PC-9 (cell line): ENCODE results near the gene OSMR. TPM values are rescaled to one million over a fixed set of nuclear protein-coding genes. Genes with fewer than 3 reads are reported as not detected.

ENCODE experiments used
- BruUV-seq: library from RNA; stranded (reverse); fragments of 400-500 nt; replicated peaks from 2 replicates; lab custom pipeline; 2021; lab: Mats Ljungman, UMichigan
- CTCF ChIA-PET: fragments of 300-600 bp; sonication (Branson Sonifier 250); formaldehyde crosslinking; loops from one replicate; lab custom pipeline; 2022; ENCODE audit warnings: antibody characterized with exemption; lab: Charles Lee
- POLR2A ChIA-PET: fragments of 300-600 bp; sonication (Branson Sonifier 250); formaldehyde crosslinking; loops from one replicate; lab custom pipeline; 2022; ENCODE audit warnings: antibody characterized with exemption; ENCODE audit not compliant: unreplicated experiment; lab: Charles Lee
- DNase-seq, 2 experiments: peaks; one replicate each; pipeline versions ENCODE4 v3.0.0 to v3.0.0-alpha.2; 2015 to 2022; ENCODE audit warnings: mixed read lengths in 1 of 2
- H2AFZ ChIP-seq: fragments of 200-600 bp; sonication (generic); 2 replicates; pipeline ENCODE4 v1.8.1; 2017; ENCODE audit warnings: antibody characterized with exemption
- H3F3A ChIP-seq: fragments of 200-600 bp; sonication (generic); 2 replicates; pipeline ENCODE4 v1.8.1; 2017; ENCODE audit warnings: antibody characterized with exemption, mild to moderate bottlenecking, low read depth; ENCODE audit not compliant: insufficient read depth
- H3K27ac ChIP-seq: fragments of 200-600 bp; sonication (generic); 2 replicates; pipeline ENCODE4 v1.6.1; 2016; ENCODE audit warnings: mixed run types
- H3K27me3 ChIP-seq: fragments of 200-600 bp; sonication (generic); 2 replicates; pipeline ENCODE4 v1.6.1; 2016; ENCODE audit warnings: low read depth, mixed run types; ENCODE audit not compliant: insufficient read depth
- H3K36me3 ChIP-seq: fragments of 200-600 bp; sonication (generic); 2 replicates; pipeline ENCODE4 v1.6.1; 2016; ENCODE audit warnings: low read depth, mixed run types
- H3K4me1 ChIP-seq: fragments of 200-600 bp; sonication (generic); replicated peaks from 2 replicates; pipeline ENCODE4 v1.6.1; 2016; ENCODE audit warnings: mixed run types; ENCODE audit not compliant: insufficient read depth
- H3K4me2 ChIP-seq: fragments of 200-600 bp; sonication (generic); 2 replicates; pipeline ENCODE4 v1.6.1; 2017; ENCODE audit warnings: mixed run types
- H3K4me3 ChIP-seq: fragments of 200-600 bp; sonication (generic); 2 replicates; pipeline ENCODE4 v1.6.1; 2016; ENCODE audit warnings: mixed run types
- H3K79me2 ChIP-seq: fragments of 200-600 bp; sonication (generic); 2 replicates; pipeline ENCODE4 v1.6.1; 2017; ENCODE audit warnings: low read depth, mixed run types
- H3K9me2 ChIP-seq: fragments of 200-600 bp; sonication (generic); 2 replicates; pipeline ENCODE4 v1.8.1; 2017; ENCODE audit warnings: mild to moderate bottlenecking; ENCODE audit not compliant: insufficient read depth
- H3K9me3 ChIP-seq: fragments of 200-600 bp; sonication (generic); 2 replicates; pipeline ENCODE4 v1.8.1; 2016; ENCODE audit warnings: low read depth; ENCODE audit not compliant: insufficient read depth
- H4K20me1 ChIP-seq: fragments of 200-600 bp; sonication (generic); 2 replicates; pipeline ENCODE4 v1.8.1; 2017; ENCODE audit not compliant: insufficient read depth
- EZH2 ChIP-seq: fragments of 200-600 bp; sonication (generic); IDR thresholded peaks from 2 replicates; pipeline ENCODE4 v1.8.0; 2017; ENCODE audit warnings: antibody characterized with exemption, low read depth
- intact Hi-C: fragments of 100-400 bp; cut with micrococcal nuclease; formaldehyde crosslinking; loops from one replicate; pipeline ENCODE4 v1.10.0; 2022; ENCODE audit not compliant: unreplicated experiment
- total RNA-seq: library from RNA; stranded (reverse); gene quantifications from 2 replicates; pipeline ENCODE4 v1.2.3, GENCODE V29; 2021
- TF ChIP-seq, protein P1 (sequence below): fragments of 200-600 bp; sonication (generic); conservative IDR thresholded peaks from 2 replicates; pipeline ENCODE4 v1.6.1; 2017; ENCODE audit warnings: mixed run types, antibody characterized with exemption, mild to moderate bottlenecking, moderate library complexity

The OSMR gene
- total RNA-seq, 1 experiment from 2014 or later = 65.4 TPM

DNA sequence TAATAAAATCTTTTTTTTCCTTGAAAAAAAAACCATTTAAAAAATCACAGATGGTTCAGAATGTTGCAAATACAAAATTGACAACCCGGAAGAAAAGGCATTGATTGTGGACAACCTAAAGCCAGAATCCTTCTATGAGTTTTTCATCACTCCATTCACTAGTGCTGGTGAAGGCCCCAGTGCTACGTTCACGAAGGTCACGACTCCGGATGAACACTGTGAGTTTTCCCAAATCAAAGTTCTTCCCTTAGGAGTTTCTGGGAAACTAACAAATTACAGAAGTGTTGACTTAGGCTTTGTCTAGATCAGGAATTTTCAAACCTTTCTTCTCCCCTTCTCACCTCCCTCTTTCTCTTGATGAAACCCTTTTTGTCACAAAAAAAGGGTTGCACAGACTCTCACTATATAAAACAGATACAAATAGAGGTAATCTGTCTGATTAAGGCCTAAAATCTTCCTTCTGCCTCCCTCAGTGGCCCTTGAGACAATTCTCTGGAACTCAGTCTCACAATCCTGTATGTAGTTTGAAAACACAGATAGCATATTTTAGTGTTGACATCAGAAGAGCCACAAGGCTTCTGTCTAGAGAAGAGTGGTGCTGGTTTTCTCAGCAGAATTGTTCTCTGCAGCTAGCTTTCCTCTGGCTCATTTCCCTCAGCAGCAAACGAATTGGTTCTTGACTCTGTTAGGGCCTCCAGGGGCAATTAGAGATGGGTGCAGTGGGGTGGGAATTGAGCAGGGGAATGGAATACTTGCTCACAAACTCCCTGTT is 79.5 kb downstream of the OSMR start:
- no peaks in the 10 kb centered on the region for H3K9me3 ChIP-seq
- no peak overlapping the region for H3K4me2 ChIP-seq
- no TSS peak for BruUV-seq

GRCh38 chr5:38926121-38926520 is 80.3 kb downstream of the OSMR start:
- BruUV-seq = no TSS peak
- H4K20me1 ChIP-seq = no peaks in the 10 kb centered on the region
- 0 out of 2 replicates have a peak, but pooled peaks cover under 1% of the 10 kb centered on the region for H3F3A ChIP-seq
- no peak overlapping the region for H3K27ac ChIP-seq
- no peaks in the 10 kb centered on the region for H3K27me3 ChIP-seq
- no peaks in the 10 kb centered on the region for H3K9me3 ChIP-seq
- ChIA-PET POLR2A (no interaction called here), CTCF (no interaction called here)
- H3K9me2 ChIP-seq = no peaks in the 10 kb centered on the region
- peaks cover 40% of the 10 kb centered on the region for H3K36me3 ChIP-seq
- no peak for DNase-seq
- no peaks in the 10 kb centered on the region for H3K79me2 ChIP-seq
- no peak for TF ChIP-seq EZH2
- TF ChIP-seq, protein P1, sequence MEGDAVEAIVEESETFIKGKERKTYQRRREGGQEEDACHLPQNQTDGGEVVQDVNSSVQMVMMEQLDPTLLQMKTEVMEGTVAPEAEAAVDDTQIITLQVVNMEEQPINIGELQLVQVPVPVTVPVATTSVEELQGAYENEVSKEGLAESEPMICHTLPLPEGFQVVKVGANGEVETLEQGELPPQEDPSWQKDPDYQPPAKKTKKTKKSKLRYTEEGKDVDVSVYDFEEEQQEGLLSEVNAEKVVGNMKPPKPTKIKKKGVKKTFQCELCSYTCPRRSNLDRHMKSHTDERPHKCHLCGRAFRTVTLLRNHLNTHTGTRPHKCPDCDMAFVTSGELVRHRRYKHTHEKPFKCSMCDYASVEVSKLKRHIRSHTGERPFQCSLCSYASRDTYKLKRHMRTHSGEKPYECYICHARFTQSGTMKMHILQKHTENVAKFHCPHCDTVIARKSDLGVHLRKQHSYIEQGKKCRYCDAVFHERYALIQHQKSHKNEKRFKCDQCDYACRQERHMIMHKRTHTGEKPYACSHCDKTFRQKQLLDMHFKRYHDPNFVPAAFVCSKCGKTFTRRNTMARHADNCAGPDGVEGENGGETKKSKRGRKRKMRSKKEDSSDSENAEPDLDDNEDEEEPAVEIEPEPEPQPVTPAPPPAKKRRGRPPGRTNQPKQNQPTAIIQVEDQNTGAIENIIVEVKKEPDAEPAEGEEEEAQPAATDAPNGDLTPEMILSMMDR = no peak
- no peak overlapping the region for H2AFZ ChIP-seq
- no peak overlapping the region for H3K4me3 ChIP-seq
- no peaks in the 10 kb centered on the region for H3K4me1 ChIP-seq
- no peak overlapping the region for H3K4me2 ChIP-seq
- intact Hi-C loops = no loop called here

More for the DNA sequence above, 79.5 kb downstream of the OSMR start:
- CTCF ChIA-PET = no interaction called here
- Histone ChIP-seq H2AFZ (no peak overlapping the region), H3K9me2 (no peaks in the 10 kb centered on the region), H3F3A (no peaks in the 10 kb centered on the region), H3K4me3 (no peak overlapping the region), H4K20me1 (no peaks in the 10 kb centered on the region), H3K27ac (no peak overlapping the region), H3K27me3 (no peaks in the 10 kb centered on the region), H3K36me3 (peaks cover 46% of the 10 kb centered on the region; the same call in 1 of the 2 replicates), H3K79me2 (no peaks in the 10 kb centered on the region), H3K4me1 (no peaks in the 10 kb centered on the region)
- intact Hi-C loops = no loop called here
- POLR2A ChIA-PET = no interaction called here
- DNase-seq = no peak
- TF ChIP-seq EZH2 = no peak
- TF ChIP-seq, protein P1 = no peak

- intact Hi-C loops = no loop called here
- Histone ChIP-seq H3K4me2 (no peak overlapping the region), H3K36me3 (peaks cover 41% of the 10 kb centered on the region), H3K9me2 (no peaks in the 10 kb centered on the region), H4K20me1 (no peaks in the 10 kb centered on the region), H3K4me3 (no peak overlapping the region), H2AFZ (no peak overlapping the region), H3K79me2 (no peaks in the 10 kb centered on the region), H3K4me1 (no peaks in the 10 kb centered on the region), H3K27me3 (no peaks in the 10 kb centered on the region), H3K27ac (no peak overlapping the region), H3F3A (peaks cover 5% of the 10 kb centered on the region; the same call in 1 of the 2 replicates), H3K9me3 (no peaks in the 10 kb centered on the region)
- ChIA-PET POLR2A (no interaction called here), CTCF (no interaction called here)
- TF ChIP-seq EZH2 = no peak
- TF ChIP-seq, protein P1 = no peak
- no TSS peak for BruUV-seq
- DNase-seq = no peak
These were observed 81.7 kb downstream of the OSMR start for GRCh38 chr5:38927470-38927869.
